ENCODE results near the gene CLEC3B.

The CLEC3B gene

GRCh38 chr3:45009868-45010267 lies 16.2 kb upstream of the CLEC3B start:
- in situ Hi-C loops (cut with HindIII; ENCODE audit: low pct_unique_long_range_greater_than_20kb, low sequenced_read_pairs) = no loop called here
- TF ChIP-seq JUND (IDR thresholded peaks at IDR 0.05; ENCODE audit: low read depth) = no peak
- DNase-seq (ENCODE audit: low read depth in 1 of 2, low spot score in 1 of 2) = no peak

- TF ChIP-seq JUND (IDR thresholded peaks at IDR 0.05; ENCODE audit: low read depth) = no peak
- in situ Hi-C loops (cut with HindIII; ENCODE audit: low pct_unique_long_range_greater_than_20kb, low sequenced_read_pairs) = no loop called here
Measured at GRCh38 chr3:45010811-45011333, 15.2 kb upstream of the CLEC3B start.

GRCh38 chr3:45011756-45012508 lies 14.2 kb upstream of the CLEC3B start:
- in situ Hi-C loops (cut with HindIII; ENCODE audit: low pct_unique_long_range_greater_than_20kb, low sequenced_read_pairs) = no loop called here
- no peak for DNase-seq (ENCODE audit: low read depth in 1 of 2, low spot score in 1 of 2)
- no peak for TF ChIP-seq JUND (IDR thresholded peaks at IDR 0.05; ENCODE audit: low read depth)

More at GRCh38 chr3:45010811-45011333, 15.2 kb upstream of the CLEC3B start:
- no peak for DNase-seq (ENCODE audit: low read depth in 1 of 2, low spot score in 1 of 2)

GRCh38 chr3:45012577-45012976 lies 13.5 kb upstream of the CLEC3B start:
- no peak for DNase-seq (ENCODE audit: low read depth in 1 of 2, low spot score in 1 of 2)
- TF ChIP-seq JUND (IDR thresholded peaks at IDR 0.05; ENCODE audit: low read depth) = no peak
- in situ Hi-C loops (cut with HindIII; ENCODE audit: low pct_unique_long_range_greater_than_20kb, low sequenced_read_pairs) = no loop called here

- TF ChIP-seq JUND (IDR thresholded peaks at IDR 0.05; ENCODE audit: low read depth) = no peak
- no peak for DNase-seq (ENCODE audit: low read depth in 1 of 2, low spot score in 1 of 2)
- in situ Hi-C loops (cut with HindIII; ENCODE audit: low pct_unique_long_range_greater_than_20kb, low sequenced_read_pairs) = no loop called here
Measured at GRCh38 chr3:45016916-45017315, 9.2 kb upstream of the CLEC3B start.

GRCh38 chr3:45017821-45018220 lies 8.3 kb upstream of the CLEC3B start:
- in situ Hi-C loops (cut with HindIII; ENCODE audit: low pct_unique_long_range_greater_than_20kb, low sequenced_read_pairs) = no loop called here
- no peak for DNase-seq (ENCODE audit: low read depth in 1 of 2, low spot score in 1 of 2)
- no peak for TF ChIP-seq JUND (IDR thresholded peaks at IDR 0.05; ENCODE audit: low read depth)

GRCh38 chr3:45020534-45020933 lies 5.6 kb upstream of the CLEC3B start:
- no peak for DNase-seq (ENCODE audit: low read depth in 1 of 2, low spot score in 1 of 2)
- no peak for TF ChIP-seq JUND (IDR thresholded peaks at IDR 0.05; ENCODE audit: low read depth)
- in situ Hi-C loops (cut with HindIII; ENCODE audit: low pct_unique_long_range_greater_than_20kb, low sequenced_read_pairs) = no loop called here

- no peak for DNase-seq (ENCODE audit: low read depth in 1 of 2, low spot score in 1 of 2)
- in situ Hi-C loops (cut with HindIII; ENCODE audit: low pct_unique_long_range_greater_than_20kb, low sequenced_read_pairs) = no loop called here
- no peak for TF ChIP-seq JUND (IDR thresholded peaks at IDR 0.05; ENCODE audit: low read depth)
Measured at GRCh38 chr3:45021524-45022297, 4.4 kb upstream of the CLEC3B start.

- DNase-seq (ENCODE audit: low read depth in 1 of 2, low spot score in 1 of 2) = no peak
- in situ Hi-C loops (cut with HindIII; ENCODE audit: low pct_unique_long_range_greater_than_20kb, low sequenced_read_pairs) = no loop called here
- no peak for TF ChIP-seq JUND (IDR thresholded peaks at IDR 0.05; ENCODE audit: low read depth)
Measured at GRCh38 chr3:45023675-45024074, 2.4 kb upstream of the CLEC3B start.

- in situ Hi-C loops (cut with HindIII; ENCODE audit: low pct_unique_long_range_greater_than_20kb, low sequenced_read_pairs) = no loop called here
- no peak for DNase-seq (ENCODE audit: low read depth in 1 of 2, low spot score in 1 of 2)
- no peak for TF ChIP-seq JUND (IDR thresholded peaks at IDR 0.05; ENCODE audit: low read depth)
Measured at GRCh38 chr3:45024542-45025255, 1.4 kb upstream of the CLEC3B start.

- no peak for DNase-seq (ENCODE audit: low read depth in 1 of 2, low spot score in 1 of 2)
- in situ Hi-C loops (cut with HindIII; ENCODE audit: low pct_unique_long_range_greater_than_20kb, low sequenced_read_pairs) = no loop called here
- TF ChIP-seq JUND (IDR thresholded peaks at IDR 0.05; ENCODE audit: low read depth) = no peak
Measured at GRCh38 chr3:45026957-45027356, 854 bp downstream of the CLEC3B start.

GRCh38 chr3:45027441-45027840 lies 1.3 kb downstream of the CLEC3B start:
- no peak for DNase-seq (ENCODE audit: low read depth in 1 of 2, low spot score in 1 of 2)
- in situ Hi-C loops (cut with HindIII; ENCODE audit: low pct_unique_long_range_greater_than_20kb, low sequenced_read_pairs) = no loop called here
- no peak for TF ChIP-seq JUND (IDR thresholded peaks at IDR 0.05; ENCODE audit: low read depth)

Data from T47D (cell line).